ENCODE data around the gene SLCO2A1. TPM values are rescaled to one million over a fixed set of nuclear protein-coding genes. Genes with fewer than 3 reads are reported as not detected.

SLCO2A1 gene
- total and polyA plus RNA-seq, 2 of the 4 experiments (the other 2 are of a cell fraction): under 0.01 to 1.5 TPM

- Histone ChIP-seq H3K23ac (ENCODE audit: low read depth, low read length) (no peak overlapping the region), H2BK120ac (ENCODE audit: low read depth, low read length) (no peak overlapping the region), H2BK5ac (ENCODE audit: low read depth, low read length, poor library complexity, severe bottlenecking) (no peak overlapping the region), H2AK9ac (replicated peaks; ENCODE audit: low read depth, low read length, poor library complexity) (no peak overlapping the region), H3K4me1 (ENCODE audit: control insufficient read depth, insufficient read depth, low read length) (no peaks in the 10 kb centered on the region), H4K91ac (ENCODE audit: insufficient read depth, low read depth, low read length) (no peak overlapping the region), H2AFZ (replicated peaks; ENCODE audit: low read length, poor library complexity) (no peak overlapping the region), H3K9ac (ENCODE audit: low read depth, low read length) (no peak overlapping the region), H4K5ac (ENCODE audit: low read depth, low read length) (no peak overlapping the region), H3K9me1 (ENCODE audit: insufficient read depth, low read length) (no peaks in the 10 kb centered on the region), H3K36me3 (ENCODE audit: control insufficient read depth, insufficient read depth, low read length) (no peaks in the 10 kb centered on the region), H3K9me3 (ENCODE audit: control insufficient read depth, insufficient read depth, low read length) (no peaks in the 10 kb centered on the region), H3K79me1 (ENCODE audit: low read depth in 1 of 2, low read length in 2 of 2) (no peaks in the 10 kb centered on the region), H2BK15ac (ENCODE audit: low read depth, low read length) (no peak overlapping the region), H3K27ac (ENCODE audit: insufficient read depth, low read length) (no peak overlapping the region), H4K8ac (ENCODE audit: low read depth in 2 of 2, low read length in 2 of 2) (no peak overlapping the region), H4K20me1 (ENCODE audit: insufficient read depth, low read length) (no peaks in the 10 kb centered on the region), H2BK20ac (ENCODE audit: low read depth, low read length) (no peak overlapping the region), H3K4me2 (ENCODE audit: low read depth, low read length) (no peak overlapping the region), H3K56ac (ENCODE audit: extremely low read depth, insufficient read depth, low read length) (no peak overlapping the region), H3K4ac (ENCODE audit: low read depth, low read length) (no peak overlapping the region), H2AK5ac (ENCODE audit: low read depth, low read length) (no peak overlapping the region), H3K14ac (replicated peaks; ENCODE audit: low read depth, low read length) (no peak overlapping the region), H3K18ac (ENCODE audit: low read depth, low read length) (no peak overlapping the region), H3K27me3 (ENCODE audit: control insufficient read depth, insufficient read depth, low read length) (peaks cover 25% of the 10 kb centered on the region), H3K4me3 (ENCODE audit: insufficient read depth, low read depth, low read length) (no peak overlapping the region)
- TF ChIP-seq POLR2A (IDR thresholded peaks at IDR 0.05; ENCODE audit: low read depth, low read length): no peak
- no peak for TF ChIP-seq NFE2L2 (IDR thresholded peaks at IDR 0.05; ENCODE audit: low read depth, low read length)
- TF ChIP-seq MXI1 (IDR thresholded peaks at IDR 0.05; ENCODE audit: borderline replicate concordance, low read depth, low read length): no peak
- TF ChIP-seq SMC3 (IDR thresholded peaks at IDR 0.05; ENCODE audit: low read depth, low read length): no peak
- TF ChIP-seq RFX5 (IDR thresholded peaks at IDR 0.05; ENCODE audit: low read depth, low read length): no peak
- TF ChIP-seq CTCF (conservative IDR thresholded peaks at IDR 0.05; ENCODE audit: low read depth, low read length): no peak
- no peak for TF ChIP-seq MAZ (IDR thresholded peaks at IDR 0.05; ENCODE audit: borderline replicate concordance, low read depth, low read length)
- TF ChIP-seq CHD1 (IDR thresholded peaks at IDR 0.05; ENCODE audit: low read depth, low read length): no peak
- TF ChIP-seq RAD21 (IDR thresholded peaks at IDR 0.05; ENCODE audit: low read length): no peak
- TF ChIP-seq ELK1 (IDR thresholded peaks at IDR 0.05; ENCODE audit: borderline replicate concordance, low read depth, low read length): no peak
- TF ChIP-seq USF2 (IDR thresholded peaks at IDR 0.05; ENCODE audit: low read depth, low read length): no peak
- no peak for TF ChIP-seq CEBPB (IDR thresholded peaks at IDR 0.05; ENCODE audit: low read depth, low read length)
- TF ChIP-seq RCOR1 (IDR thresholded peaks at IDR 0.05; ENCODE audit: insufficient replicate concordance, low read length): no peak
- no peak for TF ChIP-seq BHLHE40 (IDR thresholded peaks at IDR 0.05; ENCODE audit: low read depth, low read length)
- no peak for TF ChIP-seq MAFK (IDR thresholded peaks at IDR 0.05; ENCODE audit: low read depth, low read length)
- no peak for TF ChIP-seq FOS (IDR thresholded peaks at IDR 0.05; ENCODE audit: low read depth, low read length)
- DNase-seq: no peak
- BruUV-seq (replicated peaks): no TSS peak
- 100% methylated on average over 1 of the region's 5 CpGs; no CpG with 5 or more reads in 1 of the 2 experiments for WGBS, 2 experiments (ENCODE audit: extremely low coverage in 2 of 2, insufficient read length in 1 of 2)
- in situ Hi-C loops (cut with MboI; ENCODE audit: low sequenced_read_pairs): no loop called here
- dilution Hi-C loops (cut with HindIII; ENCODE audit: low sequenced_read_pairs, unreplicated experiment): no loop called here
- ChIA-PET CTCF (no interaction called here), POLR2A (ENCODE audit: unreplicated experiment) (no interaction called here)
- ATAC-seq (ENCODE audit: low read depth): no peak
- intact Hi-C loops (cut with micrococcal nuclease): no loop called here
These were observed 127.9 kb downstream of the SLCO2A1 start for GRCh38 chr3:133901847-133902246.
